ENCODE results near the gene BPIFB2. TPM values are rescaled to one million over a fixed set of nuclear protein-coding genes. Genes with fewer than 3 reads are reported as not detected.

Gene BPIFB2
- total RNA-seq, 1 experiment from 2014 or later = not detected

Other genes starting within 250 kb of the BPIFB2 start
- 23.4 and 29.1 TPM in 2 replicates for gene DNMT3B, start 245.3 kb upstream of the BPIFB2 start, total RNA-seq (2014; rRNA removed; shearing (Covaris generic))
- 99.3 and 149 TPM in 2 replicates for gene MAPRE1, start 187.8 kb upstream of the BPIFB2 start, total RNA-seq (2014; rRNA removed; shearing (Covaris generic))
- 0.03 TPM in 1 of 2 replicates, not detected in the other for gene EFCAB8, start 148.8 kb upstream of the BPIFB2 start, total RNA-seq (2014; rRNA removed; shearing (Covaris generic))
- not detected in 2 replicates for gene SUN5, start 3.3 kb upstream of the BPIFB2 start, total RNA-seq (2014; rRNA removed; shearing (Covaris generic))
- not detected in 2 replicates for gene BPIFB6, start 23.9 kb downstream of the BPIFB2 start, total RNA-seq (2014; rRNA removed; shearing (Covaris generic))
- gene BPIFB3, start 46.2 kb downstream of the BPIFB2 start, total RNA-seq (2014; rRNA removed; shearing (Covaris generic)) = not detected in 2 replicates
- not detected in 2 replicates for gene BPIFB4, start 71.9 kb downstream of the BPIFB2 start, total RNA-seq (2014; rRNA removed; shearing (Covaris generic))
- not detected in 2 replicates for gene BPIFA2, start 160.5 kb downstream of the BPIFB2 start, total RNA-seq (2014; rRNA removed; shearing (Covaris generic))
- gene BPIFA3, start 209.6 kb downstream of the BPIFB2 start, total RNA-seq (2014; rRNA removed; shearing (Covaris generic)) = not detected in 2 replicates
- gene BPIFA1, start 228.3 kb downstream of the BPIFB2 start, total RNA-seq (2014; rRNA removed; shearing (Covaris generic)) = not detected in 2 replicates